DMS53 (cell line): Measurements from ENCODE around the gene CALCOCO1.
A peak's percentile ranks its signal among the peaks of the same experiment; 100 is the strongest.

Experiments
- DNase-seq: peaks from one replicate; lab custom pipeline; 2025; lab: John Stamatoyannopoulos, UW

The CALCOCO1 gene

GRCh38 chr12:53664191-53664590 is 63.1 kb downstream of the CALCOCO1 start:
- no peak for DNase-seq

GRCh38 chr12:53660041-53660440 is 67.2 kb downstream of the CALCOCO1 start:
- peak; percentile 19 for DNase-seq

GRCh38 chr12:53659571-53659981 is 67.7 kb downstream of the CALCOCO1 start:
- DNase-seq, result peak; percentile 35

- peak; percentile 60 for DNase-seq
Measured at GRCh38 chr12:53659011-53659551, 68.2 kb downstream of the CALCOCO1 start.
